Hepatic stellate cell (primary cell): ENCODE results near the gene NCR1.
"Not testable (repeated sequence)": the region's sequence is repeated elsewhere in the genome, so short reads cannot be mapped to it uniquely, and the experiment has no call there.

Experiments
- DNase-seq: peaks from one replicate; pipeline ENCODE4 v3.0.0; 2011; ENCODE audit warnings: low spot score

NCR1 gene, protein sequence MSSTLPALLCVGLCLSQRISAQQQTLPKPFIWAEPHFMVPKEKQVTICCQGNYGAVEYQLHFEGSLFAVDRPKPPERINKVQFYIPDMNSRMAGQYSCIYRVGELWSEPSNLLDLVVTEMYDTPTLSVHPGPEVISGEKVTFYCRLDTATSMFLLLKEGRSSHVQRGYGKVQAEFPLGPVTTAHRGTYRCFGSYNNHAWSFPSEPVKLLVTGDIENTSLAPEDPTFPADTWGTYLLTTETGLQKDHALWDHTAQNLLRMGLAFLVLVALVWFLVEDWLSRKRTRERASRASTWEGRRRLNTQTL

GRCh38 chr19:54905803-54906511 lies at the start of gene NCR1:
TSS of gene NCR1 (plus strand) at chr19:54906148. CDS start at chr19:54906188, 40 bp downstream.
- DNase-seq = no peak

DNA sequence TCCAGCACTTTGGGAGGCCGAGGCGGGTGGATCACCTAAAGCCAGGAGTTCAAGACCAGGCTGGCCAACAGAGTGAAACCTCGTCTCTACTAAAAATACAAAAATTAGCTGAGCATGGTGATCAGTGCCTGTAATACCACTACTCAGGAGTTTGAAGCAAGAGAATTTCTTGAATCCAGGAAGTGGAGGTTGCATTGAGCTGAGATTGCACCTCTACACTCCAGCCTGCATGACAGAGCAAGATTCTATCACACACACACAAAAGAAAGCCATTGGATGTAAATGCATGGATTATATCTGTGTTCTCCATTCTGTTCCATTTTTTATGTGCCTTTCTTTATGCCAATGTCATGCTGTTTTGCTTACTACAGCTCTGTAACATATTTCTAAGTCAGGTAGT lies 47.5 kb upstream of the NCR1 start:
- not testable (repeated sequence) for DNase-seq

GRCh38 chr19:54859421-54859820 lies 46.5 kb upstream of the NCR1 start:
- DNase-seq = not testable (repeated sequence)

GRCh38 chr19:54863459-54863858 lies 42.5 kb upstream of the NCR1 start:
- DNase-seq = not testable (repeated sequence)

GRCh38 chr19:54871696-54872095 lies 34.3 kb upstream of the NCR1 start:
- DNase-seq = no peak

- no peak for DNase-seq
These were observed 32.0 kb upstream of the NCR1 start, which contains the start of gene FCAR for GRCh38 chr19:54873990-54874389. TSS of gene FCAR (plus strand) at chr19:54874235. CDS start at chr19:54874290, 55 bp downstream.

GRCh38 chr19:54875506-54875905 lies 30.4 kb upstream of the NCR1 start:
- DNase-seq = no peak

DNA sequence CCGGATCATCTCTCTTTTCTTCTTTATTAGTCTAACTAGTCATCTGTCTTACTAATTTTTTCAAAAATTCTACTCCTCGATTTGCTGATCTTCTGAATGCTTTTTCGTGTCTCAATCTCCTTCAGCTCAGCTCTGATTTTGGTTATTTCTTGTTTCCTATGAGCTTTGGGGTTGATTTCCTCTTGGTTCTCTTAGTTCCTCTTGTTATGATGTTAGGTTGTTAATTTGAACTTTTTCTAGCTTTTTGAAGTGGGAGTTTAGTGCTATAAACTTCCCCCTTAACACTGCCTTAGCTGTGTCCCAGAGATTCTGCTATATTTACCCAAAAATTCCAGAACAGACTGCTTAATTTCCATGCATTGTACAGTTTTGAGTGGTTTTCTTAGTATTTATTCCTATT lies 28.5 kb upstream of the NCR1 start:
- no peak for DNase-seq

DNA sequence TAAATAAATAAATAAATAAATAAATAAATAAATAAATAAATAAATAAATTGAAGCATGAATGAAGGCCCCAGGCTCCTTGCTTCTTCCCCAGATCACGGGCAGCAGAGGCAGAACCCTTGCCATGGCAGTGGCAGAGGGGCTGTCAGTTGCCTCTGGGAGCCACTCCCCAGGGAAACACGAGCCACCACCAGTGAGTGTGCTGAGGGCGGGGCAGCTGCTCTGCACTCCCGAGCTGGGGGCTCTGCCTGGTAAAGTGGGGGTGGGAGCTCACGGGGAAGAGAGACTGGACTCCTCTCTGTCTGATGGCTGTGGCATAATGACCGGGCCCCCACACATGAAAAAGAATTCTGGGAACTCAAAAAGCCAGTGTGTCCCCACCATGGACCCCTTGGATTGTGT lies 24.1 kb upstream of the NCR1 start:
- DNase-seq = no peak

GRCh38 chr19:54882758-54883157 lies 23.2 kb upstream of the NCR1 start:
- no peak for DNase-seq

DNA sequence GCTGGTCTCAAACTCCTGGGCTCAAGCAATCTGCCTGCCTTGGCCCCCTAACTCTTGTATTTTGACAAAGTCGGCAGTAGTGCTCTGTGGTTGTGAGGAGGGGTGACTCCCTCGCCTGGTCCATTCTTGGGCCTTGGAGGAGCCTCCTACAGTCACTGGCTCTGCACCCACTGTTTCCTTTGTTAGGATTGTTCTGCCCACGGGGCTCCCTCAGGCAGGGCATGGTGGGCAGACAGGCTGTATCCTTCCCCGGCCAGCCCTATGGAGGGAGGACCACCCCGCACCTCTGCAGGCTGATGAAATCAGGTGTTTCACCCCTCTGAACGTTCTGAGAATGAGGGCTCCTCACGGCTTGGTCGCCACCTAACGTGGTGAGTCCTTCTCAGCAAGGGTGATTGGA lies 22.7 kb upstream of the NCR1 start:
- no peak for DNase-seq

DNA sequence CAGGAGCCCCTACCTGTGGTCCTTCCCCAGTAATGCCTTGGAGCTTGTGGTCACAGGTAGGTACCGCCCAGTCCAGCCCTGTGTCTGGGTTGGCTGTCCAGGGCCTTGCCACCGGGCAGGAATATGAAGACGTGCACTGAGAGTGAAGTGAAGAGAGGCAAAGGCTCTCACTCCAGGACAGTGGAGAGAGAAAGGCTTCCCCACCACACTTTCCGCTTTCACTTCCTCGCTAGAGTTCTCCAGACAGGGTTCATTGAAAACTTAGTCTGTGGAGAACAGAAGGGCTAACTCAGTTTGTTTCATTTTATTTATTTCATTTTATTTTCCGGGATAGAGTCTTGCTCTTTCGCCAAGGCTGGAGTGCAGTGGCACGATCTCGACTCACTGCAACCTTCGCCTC lies 17.7 kb upstream of the NCR1 start:
- no peak for DNase-seq

- DNase-seq = no peak
These were observed 16.4 kb upstream of the NCR1 start for GRCh38 chr19:54889566-54889965.

DNA sequence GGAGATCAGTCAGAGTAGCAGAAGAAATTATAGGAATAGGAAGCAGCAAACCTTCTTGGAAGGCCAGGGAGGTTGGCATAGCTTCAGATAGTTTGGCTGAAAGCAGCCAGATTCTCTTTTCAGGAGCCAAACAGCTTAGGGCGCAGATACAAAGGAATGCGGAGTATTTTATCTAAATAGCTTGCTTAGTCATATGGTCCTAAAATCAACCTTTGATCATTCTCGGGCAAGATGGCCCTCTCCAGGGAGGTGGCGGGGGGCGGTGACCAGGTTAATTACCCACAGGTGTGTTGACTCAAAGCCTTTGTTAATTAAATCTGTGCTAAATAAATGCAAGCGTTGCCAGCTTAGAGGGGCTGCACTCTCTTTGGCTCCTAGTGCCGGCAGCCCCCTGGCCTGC lies 12.5 kb upstream of the NCR1 start:
- DNase-seq = no peak

DNA sequence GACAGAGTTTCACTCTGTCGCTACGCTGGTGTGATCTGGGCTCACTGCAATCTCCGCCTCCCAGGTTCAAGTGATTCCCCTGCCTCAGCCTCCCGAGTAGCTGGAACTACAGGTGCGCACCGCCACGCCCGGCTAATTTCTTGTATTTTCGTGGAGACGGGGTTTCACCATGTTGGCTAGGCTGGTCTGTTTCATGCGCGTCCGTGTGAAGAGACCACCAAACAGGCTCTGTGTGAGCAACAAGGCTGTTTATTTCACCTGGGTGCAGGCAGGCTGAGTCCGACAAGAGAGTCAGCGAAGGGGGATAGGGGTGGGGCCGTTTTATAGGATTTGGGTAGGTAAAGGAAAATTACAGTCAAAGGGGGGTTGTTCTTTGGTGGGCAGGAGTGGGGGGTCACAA lies 11.8 kb upstream of the NCR1 start:
- not testable (repeated sequence) for DNase-seq

- no peak for DNase-seq
These were observed 9.9 kb upstream of the NCR1 start for GRCh38 chr19:54896036-54896435.

- not testable (repeated sequence) for DNase-seq
These were observed 7.3 kb upstream of the NCR1 start for GRCh38 chr19:54898685-54899084.

DNA sequence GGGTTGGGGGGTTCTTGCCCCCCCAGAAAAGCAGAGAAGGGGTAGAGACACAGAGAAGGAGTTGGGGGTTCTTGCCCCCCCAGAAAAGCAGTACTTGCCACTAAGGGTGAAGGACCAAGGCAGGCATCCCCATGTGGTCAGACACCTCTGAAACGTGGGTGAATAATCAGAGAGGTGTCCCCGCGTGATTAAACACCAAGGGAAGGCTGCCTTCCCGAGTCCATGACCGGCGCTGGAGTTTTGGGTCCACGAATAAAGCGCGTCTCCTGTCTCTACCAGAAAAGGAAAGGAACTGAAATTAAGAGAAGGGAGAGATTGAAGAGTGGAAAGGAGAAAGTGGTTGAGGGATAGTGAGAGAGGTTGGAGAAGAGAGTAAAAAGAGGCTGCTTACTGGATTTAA lies 6.3 kb upstream of the NCR1 start:
- DNase-seq = not testable (repeated sequence)

- not testable (repeated sequence) for DNase-seq
These were observed 4.8 kb upstream of the NCR1 start for GRCh38 chr19:54901153-54901552.

GRCh38 chr19:54902061-54902460 lies 3.9 kb upstream of the NCR1 start:
- DNase-seq = no peak

DNA sequence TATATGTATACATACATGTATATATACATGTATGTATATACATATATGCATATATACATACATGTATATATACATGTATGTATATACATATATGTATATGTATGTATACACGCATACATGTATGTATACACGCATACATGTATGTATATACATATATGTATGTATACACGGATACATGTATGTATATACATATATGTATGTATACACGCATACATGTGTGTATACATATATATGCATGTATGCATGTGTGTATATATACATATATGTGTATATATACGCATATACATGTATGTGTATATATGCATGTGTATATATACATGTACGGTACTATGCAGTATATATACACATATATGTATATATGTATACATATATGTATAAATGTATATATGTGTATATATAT lies 2.6 kb upstream of the NCR1 start:
- DNase-seq = no peak

- DNase-seq = not testable (repeated sequence)
These were observed 1.7 kb upstream of the NCR1 start for GRCh38 chr19:54904261-54904660.

- DNase-seq = no peak
These were observed 536 bp upstream of the NCR1 start for GRCh38 chr19:54905421-54905802.

DNA sequence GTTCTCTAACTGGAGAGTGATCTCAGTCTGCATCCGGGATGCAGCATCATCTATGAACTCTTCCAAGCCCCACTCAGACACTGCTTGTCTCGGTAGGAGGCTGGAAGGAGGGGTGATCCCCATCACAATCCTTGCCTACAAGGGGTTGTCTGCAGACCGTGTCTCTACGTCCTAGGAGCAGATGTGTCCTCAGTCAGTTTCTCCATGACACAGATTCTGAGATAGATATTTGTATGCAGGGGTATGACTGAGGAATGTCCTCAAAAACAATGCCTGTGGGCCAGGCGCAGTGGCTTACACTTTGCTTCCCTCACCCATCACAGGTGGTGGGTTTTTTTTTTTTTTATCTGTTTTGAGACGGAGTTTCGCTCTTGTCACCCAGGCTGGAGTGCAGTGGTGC lies 871 bp downstream of the NCR1 start:
- DNase-seq = no peak
